Activated B cell treated with CpG ODN at 0.5 μM for 24 hours (primary cell): ENCODE results near the gene RIMBP2. TPM values are rescaled to one million over a fixed set of nuclear protein-coding genes. Genes with fewer than 3 reads are reported as not detected.

Source experiments
- ATAC-seq: fragments of 200-7000 bp; cut with Tn5 transposase; one replicate; pipeline ENCODE4 v1.10.0; 2021; ENCODE audit warnings: low read depth, mild to moderate bottlenecking, moderate library complexity
- CTCF ChIA-PET: fragments of 350-600 bp; sonication (Branson Sonifier 250); formaldehyde crosslinking; loops from one replicate; lab custom pipeline; 2021; ENCODE audit warnings: antibody characterized with exemption; lab: Charles Lee
- POLR2A ChIA-PET: fragments of 350-600 bp; sonication (Branson Sonifier 250); formaldehyde crosslinking; loops from one replicate; lab custom pipeline; 2021; ENCODE audit warnings: antibody characterized with exemption; lab: Charles Lee
- DNase-seq: peaks from one replicate; pipeline ENCODE4 v3.0.0; 2022
- H3K27ac Mint-ChIP-seq: one replicate; pipeline ENCODE4 v1.8.0; 2020; ENCODE audit warnings: mixed read lengths
- H3K27me3 Mint-ChIP-seq: one replicate; pipeline ENCODE4 v1.8.0; 2021; ENCODE audit warnings: mixed read lengths
- H3K36me3 Mint-ChIP-seq: one replicate; pipeline ENCODE4 v1.8.0; 2021; ENCODE audit warnings: low read depth, mixed read lengths
- H3K4me1 Mint-ChIP-seq: one replicate; pipeline ENCODE4 v1.8.0; 2021; ENCODE audit warnings: mixed read lengths
- H3K4me3 Mint-ChIP-seq: one replicate; pipeline ENCODE4 v1.8.0; 2020; ENCODE audit warnings: mild to moderate bottlenecking, mixed read lengths
- H3K9me3 Mint-ChIP-seq: one replicate; pipeline ENCODE4 v1.8.0; 2020; ENCODE audit warnings: mixed read lengths
- CTCF ChIP-seq: fragments of 200-600 bp; IDR thresholded peaks from one replicate; pipeline ENCODE4 v1.8.0; 2022; ENCODE audit warnings: antibody characterized with exemption, mild to moderate bottlenecking
- intact Hi-C: fragments of 100-400 bp; cut with micrococcal nuclease; formaldehyde crosslinking; loops from one replicate; pipeline ENCODE4 v1.15.1; 2024
- total RNA-seq: library from RNA; stranded (reverse); gene quantifications from 2 replicates; pipeline ENCODE4 v1.2.3, GENCODE V29; 2022

Gene RIMBP2
- total RNA-seq, 1 donor from 2014 or later: not detected

GRCh38 chr12:130613131-130613530, 103.0 kb downstream of the RIMBP2 start:
- no peak for DNase-seq
- intact Hi-C loops: no loop called here
- no peaks in the 10 kb centered on the region for H3K4me1 Mint-ChIP-seq
- no peak for ATAC-seq
- no peak overlapping the region for H3K27ac Mint-ChIP-seq
- CTCF ChIA-PET: no interaction called here
- no peaks in the 10 kb centered on the region for H3K9me3 Mint-ChIP-seq
- H3K36me3 Mint-ChIP-seq: no peaks in the 10 kb centered on the region
- no peak overlapping the region for H3K4me3 Mint-ChIP-seq
- POLR2A ChIA-PET: no interaction called here
- TF ChIP-seq CTCF: no peak
- H3K27me3 Mint-ChIP-seq: no peaks in the 10 kb centered on the region

DNA sequence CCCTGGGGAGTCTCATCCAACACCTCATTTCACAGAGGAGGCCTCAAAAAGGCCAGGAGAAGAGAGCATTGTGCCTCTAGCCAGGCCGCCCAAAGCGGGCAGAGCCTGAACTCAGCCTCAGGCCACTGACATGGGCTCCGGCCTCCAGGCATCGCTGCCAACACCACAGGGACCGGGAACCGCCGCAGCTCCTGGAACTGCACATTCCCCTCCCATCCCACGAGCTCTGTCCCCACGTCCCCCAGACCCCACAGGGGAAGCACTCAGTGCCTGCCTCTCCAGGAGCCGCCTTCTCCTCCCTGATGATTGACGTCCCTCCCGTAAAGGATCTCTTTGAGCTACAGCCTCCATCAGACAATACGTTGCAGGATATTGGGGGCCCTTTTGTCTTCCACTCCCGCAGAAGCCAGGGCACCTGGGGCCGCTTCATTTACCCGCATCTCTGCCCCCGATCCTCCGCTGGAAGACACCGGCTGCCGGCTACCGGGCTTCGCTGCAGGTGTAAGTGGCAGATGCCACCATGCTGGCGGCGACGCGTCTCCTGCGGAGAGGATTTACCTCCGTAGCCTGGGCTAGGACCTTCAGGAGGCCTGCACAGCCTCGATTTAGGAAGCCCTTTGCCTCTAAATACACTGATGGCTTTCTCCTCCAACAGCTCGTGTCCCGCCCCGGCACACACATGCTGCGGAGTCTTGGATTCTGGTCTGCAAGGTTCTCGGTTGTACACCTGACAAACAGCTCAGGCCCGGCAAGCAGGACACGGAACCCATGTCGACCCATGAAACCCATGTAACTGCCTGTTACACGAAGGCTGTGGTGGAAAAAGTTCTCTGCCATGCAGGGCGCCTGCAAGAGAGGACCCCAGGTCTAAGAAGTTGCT, 104.8 kb downstream of the RIMBP2 start:
- no peak for ATAC-seq
- Mint-ChIP-seq H3K9me3 (no peaks in the 10 kb centered on the region), H3K27me3 (no peaks in the 10 kb centered on the region), H3K27ac (no peak overlapping the region), H3K36me3 (no peaks in the 10 kb centered on the region), H3K4me1 (no peaks in the 10 kb centered on the region), H3K4me3 (no peak overlapping the region)
- CTCF ChIA-PET: no interaction called here
- no peak for DNase-seq
- intact Hi-C loops: no loop called here
- TF ChIP-seq CTCF: no peak
- POLR2A ChIA-PET: no interaction called here

GRCh38 chr12:130609966-130610365, 106.1 kb downstream of the RIMBP2 start:
- H3K9me3 Mint-ChIP-seq: no peaks in the 10 kb centered on the region
- no peaks in the 10 kb centered on the region for H3K36me3 Mint-ChIP-seq
- H3K27me3 Mint-ChIP-seq: peaks cover under 1% of the 10 kb centered on the region
- no peak overlapping the region for H3K4me3 Mint-ChIP-seq
- no peaks in the 10 kb centered on the region for H3K4me1 Mint-ChIP-seq
- H3K27ac Mint-ChIP-seq: no peak overlapping the region
- ChIA-PET POLR2A (no interaction called here), CTCF (no interaction called here)
- ATAC-seq: no peak
- no peak for DNase-seq
- no peak for TF ChIP-seq CTCF
- intact Hi-C loops: no loop called here

DNA sequence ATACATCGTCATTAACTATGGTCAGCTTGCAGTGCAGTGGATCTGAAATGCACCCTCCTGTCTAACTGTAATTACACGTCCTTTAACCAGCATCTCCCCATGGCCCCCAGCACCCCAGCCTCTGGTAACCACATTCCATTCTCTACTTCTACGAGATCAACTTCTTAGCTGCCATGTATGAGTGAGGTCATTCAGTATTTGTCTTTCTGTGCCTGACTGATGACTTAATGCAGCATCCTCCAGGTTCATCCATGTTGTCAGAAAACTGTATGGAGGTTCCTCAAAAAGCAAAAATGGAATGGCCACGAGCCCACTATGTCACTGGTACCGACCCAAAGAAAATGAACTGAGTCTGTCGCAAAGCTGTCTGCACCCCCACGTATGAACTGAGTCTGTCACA, 107.3 kb downstream of the RIMBP2 start:
- Mint-ChIP-seq H3K27ac (no peak overlapping the region), H3K4me1 (no peaks in the 10 kb centered on the region), H3K27me3 (peaks cover 2% of the 10 kb centered on the region), H3K9me3 (no peaks in the 10 kb centered on the region), H3K4me3 (no peak overlapping the region), H3K36me3 (no peaks in the 10 kb centered on the region)
- ChIA-PET POLR2A (no interaction called here), CTCF (no interaction called here)
- DNase-seq (no peak), ATAC-seq (no peak)
- TF ChIP-seq CTCF: no peak
- intact Hi-C loops: no loop called here

GRCh38 chr12:130608132-130608531, 108.0 kb downstream of the RIMBP2 start:
- Mint-ChIP-seq H3K4me1 (no peaks in the 10 kb centered on the region), H3K27ac (no peak overlapping the region), H3K36me3 (no peaks in the 10 kb centered on the region), H3K27me3 (peaks cover 2% of the 10 kb centered on the region), H3K9me3 (no peaks in the 10 kb centered on the region), H3K4me3 (no peak overlapping the region)
- POLR2A ChIA-PET: no interaction called here
- no peak for DNase-seq
- TF ChIP-seq CTCF: no peak
- CTCF ChIA-PET: no interaction called here
- ATAC-seq: no peak
- intact Hi-C loops: no loop called here
